GM12878 (cell line): ENCODE data around the gene PRDM2. TPM values are rescaled to one million over a fixed set of nuclear protein-coding genes. Genes with fewer than 3 reads are reported as not detected.

Experiments
- ATAC-seq: fragments of 200-7000 bp; cut with Tn5 transposase; 3 replicates; pipeline ENCODE4 v1.9.1; 2020; ENCODE audit warnings: mild to moderate bottlenecking, moderate library complexity
- BruUV-seq: library from RNA; stranded (reverse); fragments of 400-500 nt; replicated peaks from 2 replicates; lab custom pipeline; 2021; lab: Mats Ljungman, UMichigan
- CTCF ChIA-PET: fragments of 300-600 bp; sonication (Branson Sonifier 250); formaldehyde crosslinking; extraction: SDS; loops from one replicate; lab custom pipeline; 2021; ENCODE audit warnings: inconsistent platforms; lab: Yijun Ruan, JAX
- POLR2A ChIA-PET: fragments of 350-600 bp; formaldehyde crosslinking; extraction: SDS; loops from one replicate; lab custom pipeline; 2021; ENCODE audit warnings: inconsistent platforms; lab: Charles Lee
- RAD21 ChIA-PET: fragments of 300-600 bp; sonication (Branson Sonifier 250); formaldehyde crosslinking; loops from one replicate; lab custom pipeline; 2023; ENCODE audit warnings: antibody characterized with exemption; ENCODE audit not compliant: unreplicated experiment; lab: Charles Lee
- SMC1A ChIA-PET: fragments of 300-600 bp; sonication (Branson Sonifier 250); formaldehyde crosslinking; loops from one replicate; lab custom pipeline; 2023; ENCODE audit not compliant: unreplicated experiment, uncharacterized antibody; lab: Charles Lee
- DNase-seq: peaks from one replicate; pipeline ENCODE4 v3.0.0-alpha.2; 2011; ENCODE audit warnings: low read depth, low spot score
- FAIRE-seq: peaks from 3 replicates; lab custom pipeline; 2011; peaks lifted over from hg19 to GRCh38; lab: Jason Lieb, UNC
- H2AFZ ChIP-seq: 2 replicates; pipeline ENCODE4 v1.6.0; 2011; ENCODE audit warnings: low read depth, low read length, control low read depth; ENCODE audit not compliant: control insufficient read depth
- H3K27ac ChIP-seq: 2 replicates; pipeline ENCODE4 v1.5.1; 2011; ENCODE audit warnings: control low read depth; ENCODE audit not compliant: control insufficient read depth, insufficient read depth
- H3K27me3 ChIP-seq, 2 experiments: replicated peaks in 1 of 2; 2 replicates each; pipeline versions ENCODE4 v1.6.0 to v1.6.1; 2011; ENCODE audit warnings: low read length in 1 of 2; ENCODE audit not compliant: control insufficient read depth in 2 of 2, insufficient read depth in 2 of 2
- H3K36me3 ChIP-seq, 2 experiments: 2 replicates each; pipeline ENCODE4 v1.5.1; 2011; ENCODE audit warnings: low read length in 1 of 2; ENCODE audit not compliant: control insufficient read depth in 2 of 2, insufficient read depth in 2 of 2
- H3K4me1 ChIP-seq: 2 replicates; pipeline ENCODE4 v1.6.1; 2011; ENCODE audit warnings: mild to moderate bottlenecking, low read length, moderate library complexity, mixed read lengths; ENCODE audit not compliant: control insufficient read depth, insufficient read depth
- H3K4me2 ChIP-seq: 2 replicates; pipeline ENCODE4 v1.6.0; 2011; ENCODE audit warnings: control low read depth; ENCODE audit not compliant: control insufficient read depth, insufficient read depth
- H3K4me3 ChIP-seq: fragments of 200-600 bp; sonication (generic); 2 replicates; pipeline ENCODE4 v1.5.1; 2016
- H3K79me2 ChIP-seq: 2 replicates; pipeline ENCODE4 v1.6.0; 2011; ENCODE audit warnings: low read length; ENCODE audit not compliant: control insufficient read depth, insufficient read depth
- H3K9ac ChIP-seq: 2 replicates; pipeline ENCODE4 v1.8.0; 2011; ENCODE audit warnings: low read length, control low read depth, mixed read lengths; ENCODE audit not compliant: control insufficient read depth, insufficient read depth
- H3K9me3 ChIP-seq: replicated peaks from 3 replicates; pipeline ENCODE4 v1.5.1; 2011; ENCODE audit warnings: mild to moderate bottlenecking, low read length; ENCODE audit not compliant: control insufficient read depth, insufficient read depth
- H4K20me1 ChIP-seq: 2 replicates; pipeline ENCODE4 v1.6.0; 2011; ENCODE audit not compliant: control insufficient read depth, insufficient read depth
- ATF3 ChIP-seq: IDR thresholded peaks from 2 replicates; pipeline ENCODE4 v1.6.1; 2011; ENCODE audit warnings: low read depth, mild to moderate bottlenecking, low read length, moderate library complexity, borderline replicate concordance; ENCODE audit errors: extremely low read depth
- CUX1 ChIP-seq: IDR thresholded peaks from 2 replicates; pipeline ENCODE4 v1.6.1; 2012; ENCODE audit warnings: improper control_type of control experiment, low read depth, low read length; ENCODE audit not compliant: insufficient replicate concordance
- EZH2 ChIP-seq: IDR thresholded peaks from 2 replicates; pipeline ENCODE4 v1.6.1; 2012; ENCODE audit warnings: low read depth, mild to moderate bottlenecking, control low read depth, inconsistent platforms, low read length, borderline replicate concordance; ENCODE audit not compliant: control insufficient read depth
- SPI1 ChIP-seq: IDR thresholded peaks from 2 replicates; pipeline ENCODE4 v1.6.1; 2011; ENCODE audit warnings: low read depth, mild to moderate bottlenecking, low read length, moderate library complexity, borderline replicate concordance; ENCODE audit not compliant: insufficient read depth
- TBL1XR1 ChIP-seq: IDR thresholded peaks from 2 replicates; pipeline ENCODE4 v1.6.1; 2012; ENCODE audit warnings: low read depth, low read length, improper control_type of control experiment
- ZBTB33 ChIP-seq: fragments of 450-650 bp; IDR thresholded peaks from 2 replicates; pipeline ENCODE4 v1.6.1; 2017; ENCODE audit warnings: mild to moderate bottlenecking
- whole genome bisulfite sequencing: methylation state at CpG from one replicate; pipeline ENCODE4 v1.1.6; 2016; ENCODE audit warnings: low lambda C conversion rate; ENCODE audit not compliant: insufficient replicate concordance, insufficient coverage; ENCODE audit errors: missing lambda C conversion rate; 5-methylcytosine and 5-hydroxymethylcytosine counted together
- in situ Hi-C: fragments of 300-500 bp; cut with MboI; formaldehyde crosslinking; loops from 9 replicates; pipeline ENCODE4 v1.14.3; 2018; ENCODE audit warnings: mixed read lengths
- intact Hi-C: fragments of 100-400 bp; cut with micrococcal nuclease; formaldehyde crosslinking; loops from one replicate; pipeline ENCODE4 v1.14.2; 2022; ENCODE audit not compliant: unreplicated experiment
- polyA plus RNA-seq, 11 experiments: library from polyadenylated mRNA; depleted of rRNA in 4 of 11; unstranded in 6 of 11; stranded (reverse) in 5 of 11; fragments of >200 nt; fragmentation: Nextera tagmentation in 4 of 11; fragmentation: Illumina TruSeq in 1 of 11; extraction: Ambion mirVana in 4 of 11; extraction: Trizol in 1 of 11; gene quantifications; 1 replicate in 1 of 11; 2 replicates in 10 of 11; pipeline versions ENCODE4 v1.2.1 to v1.2.3, GENCODE V29; 2011 to 2016; ENCODE audit warnings: inconsistent platforms in 2 of 11, missing spikeins in 2 of 11, low read depth in 1 of 11
- total RNA-seq, 4 experiments: library from RNA; depleted of rRNA in 3 of 4; stranded (reverse); fragments of >200 nt in 3 of 4; fragmentation: Illumina TruSeq in 1 of 4; extraction: Trizol in 1 of 4; gene quantifications; 2 replicates each; pipeline versions ENCODE4 v1.2.1 to v1.2.3, GENCODE V29; 2013 to 2021
- TF ChIP-seq, protein P1 (sequence below): IDR thresholded peaks from 2 replicates; pipeline ENCODE4 v1.6.1; 2012; ENCODE audit warnings: low read depth, low read length, improper control_type of control experiment

The PRDM2 gene
- total and polyA plus RNA-seq, 10 of the 15 experiments (the other 5 are each of a cell fraction or from before 2014, with no cell fraction given), result 8.4 to 45.1 (median 23.5) TPM

DNA sequence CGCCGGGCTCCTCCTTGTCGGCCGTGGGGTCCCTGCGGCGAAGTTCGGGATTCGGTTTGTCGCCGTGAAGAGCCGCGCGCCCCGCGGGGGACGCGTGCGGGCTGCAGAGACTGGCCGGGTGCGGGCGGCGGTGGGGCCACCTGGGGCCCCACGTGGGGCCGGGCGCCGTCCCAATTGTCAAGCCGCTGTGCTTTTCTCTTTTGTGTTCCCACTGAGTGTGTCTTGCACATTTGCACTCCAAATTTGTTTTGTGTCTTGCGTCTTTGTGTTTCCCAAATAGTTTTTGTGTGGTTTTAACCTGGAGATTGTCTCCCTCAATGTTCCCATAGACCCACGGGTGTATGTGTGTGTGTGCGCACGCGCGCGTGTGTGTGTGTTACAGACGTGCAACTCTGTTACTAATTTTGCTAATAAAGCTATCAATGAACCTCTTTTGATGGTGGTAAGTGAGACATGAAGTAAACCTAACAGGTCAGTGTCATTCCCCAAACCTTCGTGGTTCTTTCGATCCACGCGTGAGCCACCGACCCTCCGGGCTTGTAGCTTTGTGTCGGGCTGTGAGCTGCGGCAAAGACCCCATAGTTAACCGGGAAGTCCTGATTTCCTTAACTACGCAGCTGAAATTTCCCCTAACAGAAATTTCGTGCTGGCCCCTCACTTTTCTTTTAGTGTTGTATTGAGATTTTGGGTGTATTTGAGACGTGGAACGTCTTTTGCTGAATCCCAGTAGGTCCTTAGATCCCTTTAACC, 708 bp downstream of the PRDM2 start (continued):
- TF ChIP-seq ATF3, result no peak
- TF ChIP-seq, protein P1, sequence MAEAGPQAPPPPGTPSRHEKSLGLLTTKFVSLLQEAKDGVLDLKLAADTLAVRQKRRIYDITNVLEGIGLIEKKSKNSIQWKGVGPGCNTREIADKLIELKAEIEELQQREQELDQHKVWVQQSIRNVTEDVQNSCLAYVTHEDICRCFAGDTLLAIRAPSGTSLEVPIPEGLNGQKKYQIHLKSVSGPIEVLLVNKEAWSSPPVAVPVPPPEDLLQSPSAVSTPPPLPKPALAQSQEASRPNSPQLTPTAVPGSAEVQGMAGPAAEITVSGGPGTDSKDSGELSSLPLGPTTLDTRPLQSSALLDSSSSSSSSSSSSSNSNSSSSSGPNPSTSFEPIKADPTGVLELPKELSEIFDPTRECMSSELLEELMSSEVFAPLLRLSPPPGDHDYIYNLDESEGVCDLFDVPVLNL, result no peak

DNA sequence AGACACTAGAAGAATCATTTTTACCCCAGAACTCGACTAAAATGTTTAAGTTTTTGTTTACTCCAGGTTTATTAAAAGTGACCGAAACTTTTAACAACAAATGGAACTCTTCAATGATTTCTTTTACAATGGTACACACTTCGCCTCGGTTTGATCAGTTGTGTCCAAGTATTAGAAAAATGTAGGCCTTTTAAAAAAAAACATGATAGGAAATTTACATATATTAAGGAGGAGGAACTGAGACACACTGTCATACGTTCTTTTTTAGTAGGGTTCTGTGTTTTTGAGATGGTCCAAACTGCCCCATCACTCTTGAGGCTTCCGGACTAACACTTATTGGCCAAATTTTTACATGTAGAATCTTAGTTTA, 1.3 kb downstream of the PRDM2 start:
- no peak for FAIRE-seq
- H3K4me3 ChIP-seq, result peak overlapping the region; percentile 79
- WGBS, result 1% methylated on average over 6 of the region's 6 CpGs
- CTCF ChIA-PET, result interaction anchor here (0.6 to 10.6 kb wide), 2 partner anchors 27 to 34 kb away, joined by 4 to 212 read pairs; no protein-coding TSS in a partner anchor
- H3K79me2 ChIP-seq, result peaks cover 68% of the 10 kb centered on the region
- peak overlapping the region; percentile 96 for H3K27ac ChIP-seq
- RAD21 ChIA-PET, result interaction anchor here (0.7 to 17.5 kb wide), 4 partner anchors 11 to 48 kb away, joined by 4 to 367 read pairs (median 14); no protein-coding TSS in a partner anchor
- H3K9ac ChIP-seq, result peak overlapping the region; percentile 90
- peaks cover 22% of the 10 kb centered on the region for H3K4me1 ChIP-seq
- POLR2A ChIA-PET, result interaction anchor here (1.0 to 5.1 kb wide), 7 partner anchors 8 to 48 kb away, joined by 3 to 60 read pairs (median 7); no protein-coding TSS in a partner anchor
- no peak for DNase-seq
- H3K9me3 ChIP-seq, result no peaks in the 10 kb centered on the region; the same call in 2 of the 3 replicates
- ATAC-seq, result peak; percentile 53
- intact Hi-C loops (loop anchor here (5.0 kb wide), 2 partner anchors 34 to 51 kb away; no protein-coding TSS in a partner anchor), in situ Hi-C loops (loop anchor here (25.0 kb wide), 1 partner anchor 1639 kb away; the partner anchor contains the start of gene TNFRSF8)
- H3K4me2 ChIP-seq, result peak overlapping the region; percentile 79
- no peaks in the 10 kb centered on the region for H3K36me3 ChIP-seq
- no peaks in the 10 kb centered on the region for H4K20me1 ChIP-seq
- SMC1A ChIA-PET, result interaction anchor here (0.8 to 19.7 kb wide), 6 partner anchors 12 to 56 kb away, joined by 3 to 425 read pairs (median 4); no protein-coding TSS in a partner anchor
- no peaks in the 10 kb centered on the region for H3K27me3 ChIP-seq
- no TSS peak for BruUV-seq
- H2AFZ ChIP-seq, result peak overlapping the region; percentile 11; the same call in 1 of the 2 replicates
- TF ChIP-seq TBL1XR1 (0 out of 2 replicates have a peak, but pooled peaks have one; percentile 21), SPI1 (peak; percentile 57; the same call in 1 of the 2 replicates), EZH2 (no peak), ZBTB33 (no peak), CUX1 (peak; percentile 59)
